DMS53 treated with DMSO at 0.1 percent for 48 hours (cell line): ENCODE results near the gene CDH12.
"Not testable (repeated sequence)": the region's sequence is repeated elsewhere in the genome, so short reads cannot be mapped to it uniquely, and the experiment has no call there.

Experiments used
- DNase-seq: peaks from one replicate; lab custom pipeline; 2025; ENCODE audit not compliant: unreplicated experiment; lab: John Stamatoyannopoulos, UW

Gene CDH12

GRCh38 chr5:22774214-22774613 lies 78.9 kb downstream of the CDH12 start:
- not testable (repeated sequence) for DNase-seq

- DNase-seq, result no peak
Measured at GRCh38 chr5:22764736-22765135, 88.4 kb downstream of the CDH12 start.

DNA sequence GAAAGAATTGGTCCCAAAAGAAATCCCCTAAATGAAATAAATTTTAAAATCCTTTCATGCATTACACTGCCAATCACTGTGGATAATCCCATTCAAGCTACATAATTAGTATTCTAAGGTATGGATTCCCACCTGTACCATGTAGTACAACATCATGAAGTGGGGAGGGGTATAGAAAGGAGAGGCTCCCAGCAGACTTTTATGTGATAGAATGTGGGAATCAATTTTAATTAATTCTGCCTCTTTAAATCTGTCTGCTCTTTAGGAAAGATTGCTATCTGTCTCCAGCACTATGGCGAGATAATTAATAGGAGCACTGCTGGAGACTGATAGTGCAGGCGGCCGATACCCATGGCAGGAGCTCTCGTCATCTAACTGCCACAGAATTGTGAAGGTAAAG lies 95.4 kb downstream of the CDH12 start:
- no peak for DNase-seq

GRCh38 chr5:22754155-22754554 lies 99.0 kb downstream of the CDH12 start:
- no peak for DNase-seq

DNA sequence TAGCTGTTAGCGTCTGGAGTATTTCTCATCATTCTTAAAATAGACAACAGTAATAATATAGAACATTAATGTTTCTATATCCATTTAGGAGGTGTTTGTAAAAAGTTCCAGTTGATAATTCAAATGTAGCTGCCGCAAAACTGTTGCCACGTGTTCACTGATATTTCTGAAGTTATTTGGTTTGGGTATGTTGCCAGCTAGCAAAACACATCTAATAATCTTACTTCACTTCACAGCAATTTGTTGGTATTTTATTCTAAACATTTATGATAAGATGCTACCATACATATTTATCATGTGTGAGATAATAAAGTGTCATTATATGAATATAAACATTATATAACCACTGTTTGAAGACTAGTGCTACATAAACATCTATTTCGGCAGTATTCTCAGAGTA lies 101.6 kb downstream of the CDH12 start:
- no peak for DNase-seq

DNA sequence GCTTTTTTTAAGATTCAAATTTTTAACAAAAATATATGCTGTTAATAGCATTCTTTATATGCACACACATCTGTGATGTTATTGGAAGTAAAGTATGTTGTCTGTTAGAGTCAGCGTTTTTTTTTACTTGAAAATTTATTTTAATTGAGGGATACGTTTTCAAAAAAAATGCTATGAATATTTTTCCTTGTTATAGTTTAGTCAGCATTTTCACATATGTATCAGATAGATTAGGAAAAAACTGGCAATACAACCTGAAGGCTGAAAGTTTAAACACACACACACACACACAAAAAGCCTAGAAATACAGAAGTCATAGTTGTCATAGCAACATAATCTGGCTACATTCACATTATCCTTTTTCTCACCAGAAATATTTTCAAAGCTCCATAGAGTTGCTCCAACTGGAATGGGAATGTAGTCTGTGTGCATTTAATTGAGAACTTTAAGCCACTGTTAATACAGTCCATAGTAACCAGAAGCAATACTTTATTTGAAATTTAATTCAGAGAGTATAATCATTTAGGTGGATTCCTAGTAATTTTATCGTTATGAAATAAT lies 116.6 kb downstream of the CDH12 start:
- no peak for DNase-seq

- DNase-seq, result no peak
Measured at GRCh38 chr5:22734907-22735306, 118.2 kb downstream of the CDH12 start.

- DNase-seq, result no peak
Measured at GRCh38 chr5:22728610-22729009, 124.5 kb downstream of the CDH12 start.

GRCh38 chr5:22722491-22722890 lies 130.7 kb downstream of the CDH12 start:
- DNase-seq, result no peak

DNA sequence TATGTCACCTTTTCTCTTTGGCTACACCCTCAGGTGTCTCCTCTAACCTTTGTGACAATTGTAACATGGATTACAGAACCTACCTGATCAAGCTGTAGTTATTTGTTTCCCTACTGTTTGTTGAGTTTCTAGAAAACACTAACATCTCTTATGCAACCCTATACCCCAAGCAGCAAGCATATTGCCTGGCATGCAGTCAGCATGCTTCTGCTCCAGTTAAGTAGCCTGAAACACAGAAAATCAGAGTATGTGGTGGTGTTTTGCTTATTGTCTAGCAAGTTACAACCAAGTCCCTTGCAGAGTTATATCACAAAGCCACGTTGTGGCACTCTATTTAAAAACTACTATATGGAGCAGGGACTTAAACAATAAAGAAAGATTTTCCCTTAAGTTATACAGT lies 131.1 kb downstream of the CDH12 start:
- no peak for DNase-seq

DNA sequence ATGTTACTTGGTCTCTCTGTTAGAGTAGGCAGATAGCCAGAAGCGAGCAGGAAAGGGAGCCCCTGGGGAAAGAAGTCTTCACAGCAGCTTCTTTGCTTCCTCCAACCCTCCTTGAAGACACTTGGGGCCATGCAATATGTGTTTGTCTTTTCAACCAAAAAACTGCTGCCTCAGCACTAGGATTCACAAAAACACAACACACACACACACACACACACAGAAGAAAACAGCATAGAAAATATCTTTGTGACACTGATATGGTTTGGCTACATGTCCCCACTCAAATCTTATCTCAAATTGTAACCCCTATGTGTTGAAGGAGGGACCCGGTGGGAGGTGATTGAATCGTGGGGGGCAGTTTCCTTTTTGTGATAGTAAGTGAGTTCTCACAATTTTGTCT lies 133.3 kb downstream of the CDH12 start:
- no peak for DNase-seq

DNA sequence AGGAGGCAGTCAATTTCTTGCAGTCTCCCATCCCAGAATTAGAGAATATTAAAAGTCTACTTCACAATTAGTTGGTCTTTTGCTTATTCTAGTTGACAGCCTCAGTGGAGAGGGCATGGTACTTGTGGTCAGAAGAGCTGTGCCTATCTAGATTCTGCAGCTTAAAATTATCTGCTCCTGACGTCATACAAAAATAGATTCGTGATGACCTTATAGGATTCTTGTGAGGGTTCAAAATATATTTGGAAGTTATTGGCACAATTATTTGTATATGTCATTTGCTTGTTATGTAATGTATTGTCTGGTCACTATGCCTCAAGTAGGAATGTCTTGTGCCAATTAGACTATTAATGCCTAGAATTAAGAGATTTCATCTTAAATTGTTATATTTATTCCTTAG lies 142.5 kb downstream of the CDH12 start:
- no peak for DNase-seq

- DNase-seq, result no peak
Measured at GRCh38 chr5:22709743-22710142, 143.4 kb downstream of the CDH12 start.

- DNase-seq, result no peak
Measured at GRCh38 chr5:22708770-22709328, 144.3 kb downstream of the CDH12 start.

DNA sequence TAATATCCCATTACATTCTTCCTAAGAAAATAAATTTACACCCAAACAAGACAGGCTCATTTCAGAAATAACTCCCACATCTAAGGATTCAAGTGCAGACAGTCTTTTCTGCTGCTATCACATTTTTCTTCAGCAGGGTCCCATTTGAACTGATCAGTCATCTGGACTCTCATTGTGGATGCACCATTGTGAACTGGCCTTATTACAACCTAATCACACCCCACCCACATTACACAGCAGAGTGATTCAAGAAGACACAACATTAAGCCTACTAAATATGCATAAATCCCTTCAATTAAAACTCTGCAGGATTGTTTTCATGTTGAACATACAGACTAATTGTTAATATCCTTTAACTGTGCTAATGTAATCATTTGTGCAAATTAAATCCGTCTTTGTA lies 146.2 kb downstream of the CDH12 start:
- no peak for DNase-seq

DNA sequence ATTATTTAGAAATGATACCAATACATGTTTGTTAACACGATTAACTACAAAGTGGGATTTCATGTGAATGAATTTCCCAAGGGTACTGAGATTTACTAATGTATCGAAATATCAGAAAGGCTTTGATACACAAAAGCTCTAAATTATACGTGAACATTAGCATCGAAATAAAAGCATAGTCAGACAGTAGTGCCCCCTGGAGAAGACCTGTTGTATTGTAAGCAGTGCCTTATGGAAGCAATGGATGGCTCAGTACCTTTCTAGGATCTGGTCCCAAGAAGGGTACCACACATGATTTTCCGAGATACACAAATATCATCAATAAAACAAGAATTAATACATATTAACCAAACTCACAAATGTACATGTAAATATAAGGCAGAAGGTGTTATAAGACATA lies 153.8 kb downstream of the CDH12 start:
- no peak for DNase-seq

- DNase-seq, result no peak
Measured at GRCh38 chr5:22693121-22693520, 160.0 kb downstream of the CDH12 start.

- no peak for DNase-seq
Measured at GRCh38 chr5:22683050-22683449, 170.1 kb downstream of the CDH12 start.

DNA sequence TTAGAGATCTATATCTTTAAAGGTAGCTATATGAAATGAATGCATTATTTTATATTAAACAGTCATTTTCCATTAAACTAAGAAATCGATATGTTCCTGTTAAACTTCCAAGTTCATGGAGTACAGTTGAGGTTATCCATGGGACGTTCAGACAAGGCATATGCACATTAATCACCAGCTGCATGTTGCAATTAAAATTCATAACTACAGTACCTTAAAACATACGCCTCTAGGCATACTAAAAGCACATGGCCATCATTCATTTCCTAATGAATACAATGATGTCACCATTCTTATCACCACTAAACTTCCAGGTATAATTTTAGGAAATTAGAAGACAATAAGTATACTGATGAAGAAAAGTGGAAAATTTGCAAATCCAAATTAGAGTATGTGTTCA lies 174.3 kb downstream of the CDH12 start:
- DNase-seq, result no peak

DNA sequence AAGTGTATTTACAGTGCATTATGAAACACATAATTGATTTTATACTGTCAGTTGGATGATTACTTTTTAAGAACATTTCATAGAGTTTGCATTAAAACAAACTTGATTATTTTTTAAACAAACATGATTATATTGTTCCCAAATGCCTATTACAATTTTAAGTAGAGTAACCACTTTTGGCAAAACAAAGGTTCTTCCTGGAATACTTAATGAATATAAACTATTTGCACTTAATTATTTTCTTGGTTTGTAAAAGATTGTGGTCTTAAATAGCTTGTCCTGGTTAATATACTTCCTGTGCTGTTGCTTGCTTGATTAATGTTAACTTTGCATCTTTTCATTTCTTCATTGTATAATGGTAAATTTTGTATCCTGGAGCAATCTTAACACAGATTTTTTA lies 180.0 kb downstream of the CDH12 start:
- DNase-seq, result no peak

- no peak for DNase-seq
Measured at GRCh38 chr5:22669345-22669744, 183.8 kb downstream of the CDH12 start.

DNA sequence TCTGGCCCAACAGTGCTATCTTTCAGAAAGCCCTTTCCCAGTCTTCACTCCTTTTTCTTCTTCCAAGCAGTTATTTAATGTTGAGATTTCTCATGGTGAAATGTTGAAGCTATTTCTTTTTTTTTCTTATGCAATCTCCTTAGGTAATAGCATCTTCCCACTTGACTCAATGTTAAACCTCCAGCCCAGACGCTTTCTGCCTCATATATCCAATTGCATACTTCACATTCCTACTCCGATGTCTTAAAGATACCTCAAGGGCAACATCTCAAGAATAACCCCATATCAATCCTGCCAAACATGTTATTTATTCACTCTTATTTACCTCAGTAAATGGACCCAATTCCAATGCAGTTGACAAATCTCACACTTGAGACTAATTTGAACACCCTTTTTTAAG lies 187.3 kb downstream of the CDH12 start:
- no peak for DNase-seq

- no peak for DNase-seq
Measured at GRCh38 chr5:22663134-22663533, 190.0 kb downstream of the CDH12 start.
